Measurements from ENCODE around the gene LRRC61. TPM values are rescaled to one million over a fixed set of nuclear protein-coding genes. Genes with fewer than 3 reads are reported as not detected.
A peak's percentile ranks its signal among the peaks of the same experiment; 100 is the strongest.

Gene LRRC61
- total RNA-seq, 2 donors from 2014 or later, result 11.4 to 15.1 TPM

DNA sequence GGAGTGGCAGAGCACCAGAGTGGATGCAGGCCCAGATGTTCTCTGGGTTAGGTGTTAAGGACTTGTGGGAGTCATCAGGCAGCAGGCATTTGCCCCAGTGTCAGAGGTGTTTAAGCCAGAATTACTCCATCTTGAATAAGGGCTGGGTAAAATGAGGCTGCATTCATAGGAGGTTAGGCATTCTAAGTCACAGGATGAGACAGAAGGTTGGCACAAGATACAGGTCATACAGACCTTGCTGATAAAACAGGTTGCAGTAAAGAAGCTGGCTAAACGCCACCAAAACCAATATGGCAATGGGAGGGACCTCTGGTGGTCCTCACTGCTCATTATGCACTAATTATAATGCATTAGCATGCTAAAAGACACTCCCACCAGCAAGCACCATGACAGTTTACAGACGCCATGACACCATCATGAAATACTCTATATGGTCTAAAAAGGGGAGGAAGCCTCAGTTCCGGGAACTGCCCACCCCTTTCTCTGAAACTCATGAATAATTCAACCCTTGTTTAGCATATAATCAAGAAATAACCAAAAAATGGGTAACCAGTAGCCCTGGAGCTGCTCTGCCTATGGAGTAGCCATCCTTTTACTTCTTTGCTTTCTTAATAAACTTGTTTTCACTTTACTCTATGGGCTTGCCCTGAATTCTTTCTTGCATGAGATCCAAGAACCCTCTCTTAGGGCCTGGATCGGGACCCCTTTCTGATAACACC, 882 bp upstream of the LRRC61 start:
- Histone ChIP-seq H3K4me1 (peaks cover 7% of the 10 kb centered on the region), H3K36me3 (no peaks in the 10 kb centered on the region), H3K27ac (peak overlapping the region; percentile 90), H3K27me3 (no peaks in the 10 kb centered on the region), H3K9ac (ENCODE audit: low read depth in 2 of 2, low read length in 2 of 2) (peak overlapping the region; percentile 89 to 94), H3K9me3 (no peaks in the 10 kb centered on the region), H3K4me3 (peak overlapping the region; percentile 74)
- peak; percentile 27 for DNase-seq
- TF ChIP-seq, protein P1, sequence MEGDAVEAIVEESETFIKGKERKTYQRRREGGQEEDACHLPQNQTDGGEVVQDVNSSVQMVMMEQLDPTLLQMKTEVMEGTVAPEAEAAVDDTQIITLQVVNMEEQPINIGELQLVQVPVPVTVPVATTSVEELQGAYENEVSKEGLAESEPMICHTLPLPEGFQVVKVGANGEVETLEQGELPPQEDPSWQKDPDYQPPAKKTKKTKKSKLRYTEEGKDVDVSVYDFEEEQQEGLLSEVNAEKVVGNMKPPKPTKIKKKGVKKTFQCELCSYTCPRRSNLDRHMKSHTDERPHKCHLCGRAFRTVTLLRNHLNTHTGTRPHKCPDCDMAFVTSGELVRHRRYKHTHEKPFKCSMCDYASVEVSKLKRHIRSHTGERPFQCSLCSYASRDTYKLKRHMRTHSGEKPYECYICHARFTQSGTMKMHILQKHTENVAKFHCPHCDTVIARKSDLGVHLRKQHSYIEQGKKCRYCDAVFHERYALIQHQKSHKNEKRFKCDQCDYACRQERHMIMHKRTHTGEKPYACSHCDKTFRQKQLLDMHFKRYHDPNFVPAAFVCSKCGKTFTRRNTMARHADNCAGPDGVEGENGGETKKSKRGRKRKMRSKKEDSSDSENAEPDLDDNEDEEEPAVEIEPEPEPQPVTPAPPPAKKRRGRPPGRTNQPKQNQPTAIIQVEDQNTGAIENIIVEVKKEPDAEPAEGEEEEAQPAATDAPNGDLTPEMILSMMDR (IDR thresholded peaks at IDR 0.05), result no peak
- intact Hi-C loops (cut with DNase I), result no loop called here

GRCh38 chr7:150323682-150324372, 672 bp downstream of the LRRC61 start:
- Histone ChIP-seq H3K9ac (ENCODE audit: low read depth in 2 of 2, low read length in 2 of 2) (peak overlapping the region; percentile 89 to 94), H3K4me3 (peak overlapping the region; percentile 74), H3K27ac (peak overlapping the region; percentile 90), H3K27me3 (no peaks in the 10 kb centered on the region), H3K4me1 (peaks cover 7% of the 10 kb centered on the region), H3K9me3 (no peaks in the 10 kb centered on the region), H3K36me3 (no peaks in the 10 kb centered on the region)
- DNase-seq, result peak; percentile 68
- TF ChIP-seq, protein P1 (IDR thresholded peaks at IDR 0.05), result no peak
- intact Hi-C loops (cut with DNase I), result no loop called here

DNA sequence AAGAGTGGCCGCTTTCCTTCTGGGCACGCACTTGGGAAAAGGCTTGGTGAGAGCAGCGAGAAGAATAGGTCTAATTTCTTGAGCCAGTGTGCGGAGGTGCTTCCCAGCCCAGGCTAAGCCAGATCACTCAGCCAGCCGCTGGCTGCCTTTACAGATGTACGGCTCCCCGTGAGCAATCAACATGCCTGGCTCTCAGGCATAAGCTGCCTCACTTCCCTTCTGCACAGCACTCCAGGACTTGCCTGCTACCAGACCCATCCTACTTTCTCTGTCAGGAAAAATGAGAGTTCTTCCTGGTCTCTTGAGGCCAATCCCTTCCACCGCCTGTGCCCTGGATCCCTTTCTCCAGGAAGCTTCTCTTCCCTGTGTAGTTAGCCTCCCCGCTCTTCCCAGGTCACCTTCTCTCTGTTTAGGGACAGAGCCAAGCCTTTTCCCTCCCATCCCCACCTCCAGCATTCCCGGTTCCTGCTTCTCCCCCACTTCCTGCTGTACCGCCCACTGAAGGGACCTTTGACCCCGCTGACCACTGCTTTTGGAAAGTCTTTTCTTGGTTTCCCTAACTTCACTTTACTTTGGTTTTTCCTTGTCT, 1.3 kb downstream of the LRRC61 start:
- H3K27me3 ChIP-seq, result no peaks in the 10 kb centered on the region
- DNase-seq, result peak; percentile 69
- peak overlapping the region; percentile 48 to 94 for H3K9ac ChIP-seq (ENCODE audit: low read depth in 2 of 2, low read length in 2 of 2)
- TF ChIP-seq, protein P1 (IDR thresholded peaks at IDR 0.05), result no peak
- H3K27ac ChIP-seq, result peak overlapping the region; percentile 90
- no peaks in the 10 kb centered on the region for H3K36me3 ChIP-seq
- peak overlapping the region; percentile 74 for H3K4me3 ChIP-seq
- no peaks in the 10 kb centered on the region for H3K9me3 ChIP-seq
- H3K4me1 ChIP-seq, result peaks cover 7% of the 10 kb centered on the region
- intact Hi-C loops (cut with DNase I), result no loop called here

GRCh38 chr7:150325110-150325611, 2.0 kb downstream of the LRRC61 start:
- intact Hi-C loops (cut with DNase I), result loop anchor here (5.0 kb wide), 1 partner anchor 47 kb away; no protein-coding TSS in a partner anchor
- H3K36me3 ChIP-seq, result no peaks in the 10 kb centered on the region
- H3K4me1 ChIP-seq, result peaks cover 7% of the 10 kb centered on the region
- H3K27ac ChIP-seq, result peak overlapping the region; percentile 90
- H3K9ac ChIP-seq (ENCODE audit: low read depth in 2 of 2, low read length in 2 of 2), result peak overlapping the region in 1 of 2 donors; percentile 94
- H3K4me3 ChIP-seq, result no peak overlapping the region
- H3K9me3 ChIP-seq, result no peaks in the 10 kb centered on the region
- no peaks in the 10 kb centered on the region for H3K27me3 ChIP-seq
- TF ChIP-seq, protein P1 (IDR thresholded peaks at IDR 0.05), result no peak
- no peak for DNase-seq

DNA sequence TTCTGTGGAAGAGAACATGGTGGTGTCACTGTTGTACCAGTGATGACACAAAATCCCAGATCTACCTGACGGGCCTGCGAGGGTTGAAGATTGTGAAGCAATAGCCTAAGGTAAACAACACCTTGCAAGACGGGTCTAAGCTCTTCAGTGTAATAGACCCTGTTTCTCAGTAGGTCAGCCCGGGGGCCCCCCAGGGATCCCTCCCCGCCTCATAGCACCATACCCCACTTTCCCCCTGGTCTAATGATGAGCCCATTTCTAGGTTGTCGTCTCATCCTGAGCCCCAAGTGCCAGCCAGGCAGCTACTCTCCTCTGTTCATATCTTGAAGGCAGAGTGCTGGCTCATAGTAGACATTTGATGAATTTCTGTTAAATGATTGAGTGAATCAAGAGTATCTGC, 2.7 kb downstream of the LRRC61 start:
- Histone ChIP-seq H3K36me3 (no peaks in the 10 kb centered on the region), H3K27ac (peak overlapping the region; percentile 90), H3K9ac (ENCODE audit: low read depth in 2 of 2, low read length in 2 of 2) (no peak overlapping the region), H3K4me3 (no peak overlapping the region), H3K4me1 (peaks cover 7% of the 10 kb centered on the region), H3K27me3 (no peaks in the 10 kb centered on the region), H3K9me3 (no peaks in the 10 kb centered on the region)
- intact Hi-C loops (cut with DNase I), result loop anchor here (5.0 kb wide), 1 partner anchor 46 kb away; no protein-coding TSS in a partner anchor
- no peak for DNase-seq
- TF ChIP-seq, protein P1 (IDR thresholded peaks at IDR 0.05), result no peak

Measured in colonic mucosa (tissue), 4 donors.